ENCODE data around the gene TRMT5. TPM values are rescaled to one million over a fixed set of nuclear protein-coding genes. Genes with fewer than 3 reads are reported as not detected.

The TRMT5 gene
- total and polyA plus RNA-seq, 2 of the 8 experiments (the other 6 are each of a cell fraction or from before 2014, with no cell fraction given) = 4.3 to 24.2 TPM

- H3K23me2 ChIP-seq (ENCODE audit: low read depth, low read length) = no peaks in the 10 kb centered on the region; the same call in 1 of the 2 replicates
- H2AFZ ChIP-seq (ENCODE audit: low read length) = no peak overlapping the region
- H2BK15ac ChIP-seq (ENCODE audit: low read length) = no peak overlapping the region
- no peak overlapping the region for H3K9ac ChIP-seq (replicated peaks in 1 of 4; ENCODE audit: extremely low read depth in 1 of 4, low read depth in 3 of 4, low read length in 3 of 4)
- H3K4ac ChIP-seq (replicated peaks; ENCODE audit: insufficient read length, low read depth, low read length) = no peak overlapping the region
- H3K79me1 ChIP-seq (ENCODE audit: low read depth, low read length) = no peaks in the 10 kb centered on the region
- H3K14ac ChIP-seq (ENCODE audit: insufficient read length) = no peak overlapping the region
- H4K91ac ChIP-seq (replicated peaks; ENCODE audit: insufficient read length, low read length) = no peak overlapping the region
- no peak overlapping the region for H2AK5ac ChIP-seq (ENCODE audit: low read depth, low read length)
- no peaks in the 10 kb centered on the region for H3K4me1 ChIP-seq (replicated peaks in 1 of 4; ENCODE audit: control insufficient read depth in 3 of 4, insufficient read depth in 4 of 4, low read length in 3 of 4)
- no peak overlapping the region for H3K23ac ChIP-seq (ENCODE audit: insufficient read length)
- H4K5ac ChIP-seq (ENCODE audit: insufficient read length, low read depth, low read length) = no peak overlapping the region
- H3K4me3 ChIP-seq (ENCODE audit: extremely low read depth in 1 of 4, insufficient read depth in 2 of 4, low read depth in 3 of 4, low read length in 4 of 4) = no peak overlapping the region
- H3K18ac ChIP-seq (ENCODE audit: extremely low read depth, low read length) = no peak overlapping the region
- ChIA-PET POLR2A (ENCODE audit: partially characterized antibody) (interaction anchor here (0.8 kb wide), 1 partner anchor 215 kb away, joined by 3 read pairs; no protein-coding TSS in a partner anchor), CTCF (ENCODE audit: partially characterized antibody) (interaction anchor here (1.2 kb wide), 1 partner anchor 10 kb away, joined by 3 read pairs; no protein-coding TSS in a partner anchor)
- no peak overlapping the region for H4K8ac ChIP-seq (ENCODE audit: extremely low read depth, insufficient read depth, low read length)
- no peak overlapping the region for H2BK120ac ChIP-seq (replicated peaks; ENCODE audit: low read depth, low read length)
- no peak overlapping the region for H3K4me2 ChIP-seq (ENCODE audit: insufficient read depth in 1 of 2, low read depth in 2 of 2, low read length in 2 of 2)
- peaks cover 0 to 1% (median 0%) of the 10 kb centered on the region in 4 experiments; a peak in 1 of 7 replicates for H3K27me3 ChIP-seq (replicated peaks in 1 of 4; ENCODE audit: control insufficient read depth in 3 of 4, extremely low read depth in 1 of 4, insufficient read depth in 3 of 4, low read length in 3 of 4)
- DNase-seq (ENCODE audit: low read depth in 1 of 2, low spot score in 2 of 2) (no peak), FAIRE-seq (no peak)
- no peak overlapping the region for H3K56ac ChIP-seq (replicated peaks; ENCODE audit: insufficient read length, low read depth, low read length)
- WGBS, 2 experiments (ENCODE audit: extremely low coverage in 1 of 2, insufficient coverage in 1 of 2, insufficient read length in 1 of 2, insufficient replicate concordance in 2 of 2, low coverage in 1 of 2, low lambda C conversion rate in 2 of 2, missing lambda C conversion rate in 1 of 2) = 85% methylated on average over 9 of the region's 9 CpGs; no CpG with 5 or more reads in 1 of the 2 experiments
- H2BK20ac ChIP-seq (ENCODE audit: low read length) = no peak overlapping the region
- H3K27ac ChIP-seq (ENCODE audit: low read depth, low read length) = no peak overlapping the region
- H2BK12ac ChIP-seq (ENCODE audit: low read depth, low read length) = no peak overlapping the region
- H4K20me1 ChIP-seq (replicated peaks in 1 of 2; ENCODE audit: control insufficient read depth in 1 of 2, insufficient read depth in 2 of 2, low read length in 2 of 2) = peaks cover 0 to 1% of the 10 kb centered on the region in 2 experiments
- H3K9me3 ChIP-seq (ENCODE audit: insufficient read depth in 2 of 2, low read depth in 1 of 2, low read length in 1 of 2) = no peaks in the 10 kb centered on the region
- H3K36me3 ChIP-seq (ENCODE audit: control insufficient read depth in 2 of 4, insufficient read depth in 4 of 4, low read length in 3 of 4) = no peaks in the 10 kb centered on the region
- H3K79me2 ChIP-seq (ENCODE audit: control insufficient read depth in 1 of 2, insufficient read depth in 2 of 2, low read length in 2 of 2) = no peaks in the 10 kb centered on the region
- no peak overlapping the region for H2BK5ac ChIP-seq (ENCODE audit: low read depth, low read length)
- no peak for TF ChIP-seq RFX5 (IDR thresholded peaks at IDR 0.05; ENCODE audit: borderline replicate concordance, low read depth, low read length)
- TF ChIP-seq, protein P1, sequence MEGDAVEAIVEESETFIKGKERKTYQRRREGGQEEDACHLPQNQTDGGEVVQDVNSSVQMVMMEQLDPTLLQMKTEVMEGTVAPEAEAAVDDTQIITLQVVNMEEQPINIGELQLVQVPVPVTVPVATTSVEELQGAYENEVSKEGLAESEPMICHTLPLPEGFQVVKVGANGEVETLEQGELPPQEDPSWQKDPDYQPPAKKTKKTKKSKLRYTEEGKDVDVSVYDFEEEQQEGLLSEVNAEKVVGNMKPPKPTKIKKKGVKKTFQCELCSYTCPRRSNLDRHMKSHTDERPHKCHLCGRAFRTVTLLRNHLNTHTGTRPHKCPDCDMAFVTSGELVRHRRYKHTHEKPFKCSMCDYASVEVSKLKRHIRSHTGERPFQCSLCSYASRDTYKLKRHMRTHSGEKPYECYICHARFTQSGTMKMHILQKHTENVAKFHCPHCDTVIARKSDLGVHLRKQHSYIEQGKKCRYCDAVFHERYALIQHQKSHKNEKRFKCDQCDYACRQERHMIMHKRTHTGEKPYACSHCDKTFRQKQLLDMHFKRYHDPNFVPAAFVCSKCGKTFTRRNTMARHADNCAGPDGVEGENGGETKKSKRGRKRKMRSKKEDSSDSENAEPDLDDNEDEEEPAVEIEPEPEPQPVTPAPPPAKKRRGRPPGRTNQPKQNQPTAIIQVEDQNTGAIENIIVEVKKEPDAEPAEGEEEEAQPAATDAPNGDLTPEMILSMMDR (IDR thresholded peaks at IDR 0.05; ENCODE audit: control extremely low read depth in 1 of 3, insufficient read depth in 1 of 3, low read depth in 1 of 3, low read length in 3 of 3) = no peak
- no peak for TF ChIP-seq BACH1 (IDR thresholded peaks at IDR 0.05; ENCODE audit: low read length)
- TF ChIP-seq KDM5A (IDR thresholded peaks at IDR 0.05; ENCODE audit: low read length) = no peak
- no peak for TF ChIP-seq RXRA (IDR thresholded peaks at IDR 0.05; ENCODE audit: insufficient read depth, low read depth, low read length)
- TF ChIP-seq TAF7 (optimal IDR thresholded peaks at IDR 0.05; ENCODE audit: borderline replicate concordance, low read depth, low read length) = no peak
- TF ChIP-seq JUN (IDR thresholded peaks at IDR 0.05; ENCODE audit: low read depth, low read length) = no peak
- TF ChIP-seq CTBP2 (IDR thresholded peaks at IDR 0.05; ENCODE audit: borderline replicate concordance, insufficient read depth, insufficient read length, low read length) = no peak
- TF ChIP-seq EP300 (IDR thresholded peaks at IDR 0.05; ENCODE audit: borderline replicate concordance in 1 of 2, low read depth in 2 of 2, low read length in 2 of 2) = no peak
- TF ChIP-seq HDAC6 (IDR thresholded peaks at IDR 0.05; ENCODE audit: low read depth, low read length) = no peak
- TF ChIP-seq SIX5 (IDR thresholded peaks at IDR 0.05; ENCODE audit: low read depth, low read length) = no peak
- no peak for TF ChIP-seq ASH2L (IDR thresholded peaks at IDR 0.05; ENCODE audit: low read length)
Measured at GRCh38 chr14:60998617-60999016, 17.7 kb upstream of the TRMT5 start.
